AG04450 (cell line): ENCODE measurements around the gene RPTOR. TPM values are rescaled to one million over a fixed set of nuclear protein-coding genes. Genes with fewer than 3 reads are reported as not detected.
A peak's percentile ranks its signal among the peaks of the same experiment; 100 is the strongest.

ENCODE experiments used
- CTCF ChIA-PET: fragments of 300-600, 350-600 bp; formaldehyde crosslinking; extraction: SDS; loops from one replicate; lab custom pipeline; 2022; ENCODE audit warnings: antibody characterized with exemption, inconsistent platforms; lab: Charles Lee
- POLR2A ChIA-PET: fragments of 350-600 bp; formaldehyde crosslinking; extraction: SDS; loops from one replicate; lab custom pipeline; 2021; ENCODE audit warnings: antibody characterized with exemption, inconsistent platforms; lab: Yijun Ruan, JAX
- DNase-seq: peaks from one replicate; pipeline ENCODE4 v3.0.0-alpha.2; 2011; ENCODE audit warnings: low read depth, low spot score
- H3K27ac ChIP-seq: one replicate; pipeline ENCODE4 v1.5.1; 2012; ENCODE audit warnings: low read depth, low read length, control low read depth
- H3K27me3 ChIP-seq: one replicate; pipeline ENCODE4 v1.6.0; 2012; ENCODE audit warnings: low read length; ENCODE audit not compliant: control insufficient read depth, insufficient read depth
- H3K4me3 ChIP-seq: 2 replicates; pipeline ENCODE4 v1.5.1; 2011; ENCODE audit warnings: mild to moderate bottlenecking, low read depth, low read length, control low read depth
- H3K9me3 ChIP-seq: 2 replicates; pipeline ENCODE4 v1.5.1; 2012; ENCODE audit warnings: low read length; ENCODE audit not compliant: control insufficient read depth, insufficient read depth
- polyA plus RNA-seq: library from polyadenylated mRNA; depleted of rRNA; stranded (reverse); fragments of >200 nt; gene quantifications from 2 replicates; pipeline ENCODE4 v1.2.3, GENCODE V29; 2011
- TF ChIP-seq, protein P1 (sequence below): IDR thresholded peaks from 2 replicates; pipeline ENCODE4 v1.5.1; 2011; ENCODE audit warnings: low read depth, low read length, control low read depth, inconsistent platforms

Gene RPTOR
- polyA plus RNA-seq, 1 experiment = 6.2 TPM

DNA sequence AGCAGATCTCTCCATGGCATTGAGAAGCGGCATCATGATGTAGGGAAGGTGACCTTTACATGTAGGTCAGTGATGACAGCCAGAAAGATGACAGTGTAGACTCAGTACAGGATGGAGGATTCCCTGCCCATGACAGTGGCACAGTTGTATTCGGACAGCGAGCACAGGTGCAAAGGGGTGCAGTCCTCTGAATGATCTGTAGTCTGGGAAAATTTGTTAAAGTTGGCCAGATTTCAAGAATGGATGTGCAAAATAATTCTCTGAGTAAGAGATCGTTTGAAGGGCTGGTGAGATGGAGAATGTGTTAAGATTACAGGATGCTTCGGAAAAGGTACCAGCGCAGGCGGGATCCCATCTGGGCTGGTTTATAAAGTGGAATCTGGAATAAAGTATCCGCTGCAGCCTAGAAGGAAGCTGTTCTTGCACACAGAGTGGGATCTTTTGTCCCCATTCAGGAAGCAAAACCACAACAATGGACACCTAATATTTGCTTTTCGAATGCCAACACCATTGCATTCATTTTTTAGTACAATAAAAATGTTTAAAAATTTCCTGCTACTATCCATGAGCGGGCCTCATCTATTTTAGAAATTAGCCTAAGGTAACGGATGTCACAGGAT lies 101.2 kb downstream of the RPTOR start:
- TF ChIP-seq, protein P1, sequence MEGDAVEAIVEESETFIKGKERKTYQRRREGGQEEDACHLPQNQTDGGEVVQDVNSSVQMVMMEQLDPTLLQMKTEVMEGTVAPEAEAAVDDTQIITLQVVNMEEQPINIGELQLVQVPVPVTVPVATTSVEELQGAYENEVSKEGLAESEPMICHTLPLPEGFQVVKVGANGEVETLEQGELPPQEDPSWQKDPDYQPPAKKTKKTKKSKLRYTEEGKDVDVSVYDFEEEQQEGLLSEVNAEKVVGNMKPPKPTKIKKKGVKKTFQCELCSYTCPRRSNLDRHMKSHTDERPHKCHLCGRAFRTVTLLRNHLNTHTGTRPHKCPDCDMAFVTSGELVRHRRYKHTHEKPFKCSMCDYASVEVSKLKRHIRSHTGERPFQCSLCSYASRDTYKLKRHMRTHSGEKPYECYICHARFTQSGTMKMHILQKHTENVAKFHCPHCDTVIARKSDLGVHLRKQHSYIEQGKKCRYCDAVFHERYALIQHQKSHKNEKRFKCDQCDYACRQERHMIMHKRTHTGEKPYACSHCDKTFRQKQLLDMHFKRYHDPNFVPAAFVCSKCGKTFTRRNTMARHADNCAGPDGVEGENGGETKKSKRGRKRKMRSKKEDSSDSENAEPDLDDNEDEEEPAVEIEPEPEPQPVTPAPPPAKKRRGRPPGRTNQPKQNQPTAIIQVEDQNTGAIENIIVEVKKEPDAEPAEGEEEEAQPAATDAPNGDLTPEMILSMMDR = no peak

DNA sequence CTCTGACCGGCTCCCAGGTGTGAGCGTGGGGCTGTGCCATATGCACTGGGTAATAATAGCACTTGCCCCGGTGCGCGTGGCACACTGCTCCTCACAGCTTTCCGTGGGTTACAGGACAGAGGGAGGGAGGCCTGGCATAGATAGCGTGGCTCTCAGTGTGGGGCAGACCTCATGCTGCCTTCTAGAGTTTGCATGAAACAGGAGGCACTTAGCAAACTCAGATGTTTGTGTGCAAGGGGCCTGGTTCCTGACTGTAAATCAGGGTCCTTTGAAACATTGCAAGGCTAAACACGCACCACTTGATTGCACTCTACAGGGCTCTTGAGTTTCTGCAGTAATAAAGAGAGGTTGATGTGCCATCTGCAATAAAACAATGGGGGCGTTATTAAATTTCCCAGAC lies 101.7 kb downstream of the RPTOR start:
- ChIA-PET CTCF (no interaction called here), POLR2A (no interaction called here)
- Histone ChIP-seq H3K27me3 (no peaks in the 10 kb centered on the region), H3K9me3 (peaks cover 5% of the 10 kb centered on the region; the same call in 1 of the 2 replicates), H3K4me3 (no peak overlapping the region), H3K27ac (no peak overlapping the region)
- DNase-seq = no peak
- TF ChIP-seq, protein P1 = no peak

More for the DNA sequence above, 101.2 kb downstream of the RPTOR start:
- Histone ChIP-seq H3K4me3 (no peak overlapping the region), H3K9me3 (peaks cover 5% of the 10 kb centered on the region; the same call in 1 of the 2 replicates), H3K27me3 (no peaks in the 10 kb centered on the region), H3K27ac (no peak overlapping the region)
- no peak for DNase-seq
- ChIA-PET CTCF (no interaction called here), POLR2A (no interaction called here)

DNA sequence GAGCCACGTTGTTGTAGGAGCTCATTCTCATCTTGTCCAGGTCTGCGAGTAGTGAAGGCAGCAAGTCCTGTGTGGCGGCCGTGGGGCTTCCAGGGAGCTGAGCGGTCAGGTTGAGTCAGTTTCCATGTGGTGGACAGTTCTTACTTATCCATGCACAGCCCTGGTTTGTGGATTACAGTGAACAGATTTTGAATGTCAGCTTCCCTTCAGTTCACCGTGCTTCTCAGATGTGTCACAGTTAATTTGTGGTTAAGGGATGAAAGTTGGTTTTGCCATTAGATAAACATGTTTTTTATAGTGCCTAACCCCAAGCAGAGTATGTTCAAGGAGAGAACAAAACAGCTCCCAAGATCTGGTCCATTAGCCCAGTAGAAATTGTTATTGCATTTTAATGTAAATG lies 103.1 kb downstream of the RPTOR start:
- CTCF ChIA-PET = no interaction called here
- TF ChIP-seq, protein P1 = no peak
- no peaks in the 10 kb centered on the region for H3K27me3 ChIP-seq
- H3K27ac ChIP-seq = peak overlapping the region; percentile 69
- no peak overlapping the region for H3K4me3 ChIP-seq
- POLR2A ChIA-PET = interaction anchor here (0.9 to 1.5 kb wide), 4 partner anchors 11 to 184 kb away, joined by 3 to 4 read pairs (median 4); no protein-coding TSS in a partner anchor
- peak; percentile 89 for DNase-seq
- H3K9me3 ChIP-seq = peaks cover 2% of the 10 kb centered on the region; the same call in 1 of the 2 replicates

DNA sequence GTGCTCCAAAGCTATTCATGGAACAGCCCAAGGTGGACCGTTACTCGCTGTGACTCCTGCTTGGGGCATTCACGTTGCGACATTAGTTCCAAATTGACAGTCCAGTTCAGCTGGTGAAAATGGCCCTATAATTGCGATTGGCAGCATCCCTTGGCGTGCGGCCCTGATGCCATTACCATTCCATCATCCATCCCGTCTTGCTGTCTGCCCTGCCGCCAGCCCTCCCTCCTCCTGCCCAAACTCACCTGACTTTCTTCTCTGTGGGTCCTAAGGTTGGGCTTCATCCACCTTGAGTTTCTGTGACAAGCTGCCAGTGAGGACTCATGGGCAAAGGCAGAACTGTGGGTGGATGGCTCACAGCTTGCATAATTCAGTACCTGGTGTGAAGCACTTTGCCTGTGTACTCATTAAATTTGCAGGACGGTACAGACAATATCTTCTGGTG lies 104.6 kb downstream of the RPTOR start:
- peak overlapping the region; percentile 57 for H3K27ac ChIP-seq
- H3K9me3 ChIP-seq = peaks cover 10% of the 10 kb centered on the region
- H3K4me3 ChIP-seq = no peak overlapping the region
- no peaks in the 10 kb centered on the region for H3K27me3 ChIP-seq
- POLR2A ChIA-PET = no interaction called here
- no peak for DNase-seq
- TF ChIP-seq, protein P1 = no peak
- CTCF ChIA-PET = no interaction called here

DNA sequence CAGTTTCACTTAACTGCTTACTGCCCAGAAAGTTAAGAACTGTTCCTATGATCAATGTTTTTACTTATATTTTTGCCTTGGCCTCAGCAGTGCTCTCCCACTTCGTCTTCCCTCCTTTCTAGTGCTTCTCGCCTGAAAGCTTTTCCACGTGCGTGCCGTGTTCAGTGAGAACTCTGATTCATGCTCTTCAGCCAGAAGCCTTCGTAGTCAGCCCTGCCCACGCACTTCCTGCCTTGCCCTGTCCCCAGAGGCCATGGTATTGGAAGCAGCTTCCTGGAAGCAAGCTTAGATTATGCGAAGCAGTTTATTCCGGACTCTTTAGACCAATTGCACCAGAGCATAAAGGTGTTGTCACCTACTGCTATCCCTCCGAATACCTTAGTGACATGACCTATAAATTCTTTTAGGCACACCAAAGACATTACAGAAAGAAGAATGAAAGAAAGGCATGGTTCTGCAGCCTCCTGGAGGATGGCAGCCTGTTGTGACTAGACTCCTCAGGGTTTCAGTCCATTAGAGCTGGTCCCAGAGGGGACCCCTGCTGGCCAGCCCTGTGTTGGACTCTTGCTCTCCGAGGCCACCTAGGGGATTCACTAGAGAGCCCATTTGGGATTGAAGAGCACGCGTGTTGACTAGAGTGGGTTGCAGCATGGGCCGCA lies 105.2 kb downstream of the RPTOR start:
- Histone ChIP-seq H3K4me3 (no peak overlapping the region), H3K27me3 (no peaks in the 10 kb centered on the region), H3K27ac (peak overlapping the region; percentile 57), H3K9me3 (peaks cover 12% of the 10 kb centered on the region)
- TF ChIP-seq, protein P1 = peak; percentile 56
- peak; percentile 45 for DNase-seq
- CTCF ChIA-PET = no interaction called here
- POLR2A ChIA-PET = no interaction called here
